ENCODE measurements around the gene SCN3B. TPM values are rescaled to one million over a fixed set of nuclear protein-coding genes. Genes with fewer than 3 reads are reported as not detected.

The SCN3B gene
- total and polyA plus RNA-seq, 2 of the 13 experiments (the other 11 are each of a cell fraction or from before 2014, with no cell fraction given): 0.07 to 0.11 TPM

GRCh38 chr11:123587559-123587958, 66.9 kb downstream of the SCN3B start (continued):
- TF ChIP-seq, protein P1, sequence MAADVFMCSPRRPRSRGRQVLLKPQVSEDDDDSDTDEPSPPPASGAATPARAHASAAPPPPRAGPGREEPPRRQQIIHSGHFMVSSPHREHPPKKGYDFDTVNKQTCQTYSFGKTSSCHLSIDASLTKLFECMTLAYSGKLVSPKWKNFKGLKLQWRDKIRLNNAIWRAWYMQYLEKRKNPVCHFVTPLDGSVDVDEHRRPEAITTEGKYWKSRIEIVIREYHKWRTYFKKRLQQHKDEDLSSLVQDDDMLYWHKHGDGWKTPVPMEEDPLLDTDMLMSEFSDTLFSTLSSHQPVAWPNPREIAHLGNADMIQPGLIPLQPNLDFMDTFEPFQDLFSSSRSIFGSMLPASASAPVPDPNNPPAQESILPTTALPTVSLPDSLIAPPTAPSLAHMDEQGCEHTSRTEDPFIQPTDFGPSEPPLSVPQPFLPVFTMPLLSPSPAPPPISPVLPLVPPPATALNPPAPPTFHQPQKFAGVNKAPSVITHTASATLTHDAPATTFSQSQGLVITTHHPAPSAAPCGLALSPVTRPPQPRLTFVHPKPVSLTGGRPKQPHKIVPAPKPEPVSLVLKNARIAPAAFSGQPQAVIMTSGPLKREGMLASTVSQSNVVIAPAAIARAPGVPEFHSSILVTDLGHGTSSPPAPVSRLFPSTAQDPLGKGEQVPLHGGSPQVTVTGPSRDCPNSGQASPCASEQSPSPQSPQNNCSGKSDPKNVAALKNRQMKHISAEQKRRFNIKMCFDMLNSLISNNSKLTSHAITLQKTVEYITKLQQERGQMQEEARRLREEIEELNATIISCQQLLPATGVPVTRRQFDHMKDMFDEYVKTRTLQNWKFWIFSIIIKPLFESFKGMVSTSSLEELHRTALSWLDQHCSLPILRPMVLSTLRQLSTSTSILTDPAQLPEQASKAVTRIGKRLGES (CRISPR knock-in tag; IDR thresholded peaks at IDR 0.05; ENCODE audit: borderline replicate concordance): no peak
- TF ChIP-seq LRRFIP1 (CRISPR knock-in tag; conservative IDR thresholded peaks at IDR 0.05): no peak

DNA sequence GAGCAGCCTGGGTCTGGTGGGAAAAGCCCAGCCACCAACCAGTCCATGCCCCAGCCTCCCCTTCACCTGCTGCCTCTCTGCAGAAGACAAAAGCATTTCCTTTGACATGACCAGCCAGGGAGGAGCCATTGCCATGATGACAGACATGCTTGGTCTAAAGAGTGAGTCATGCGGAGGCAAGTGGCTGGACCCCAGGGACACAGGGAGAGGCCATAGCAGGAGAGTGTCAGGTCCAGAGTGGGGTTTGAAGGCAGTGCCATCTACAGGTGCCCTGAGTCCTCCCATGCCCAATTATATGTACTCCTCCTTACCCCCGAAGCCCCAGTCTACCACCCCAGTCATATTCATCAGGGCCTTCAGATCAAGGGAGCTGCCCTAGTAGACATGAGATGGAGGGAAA, 67.4 kb downstream of the SCN3B start:
- Histone ChIP-seq H4K20me1 (ENCODE audit: insufficient read depth, low read length) (no peaks in the 10 kb centered on the region), H3K4me3 (replicated peaks in 1 of 3; ENCODE audit: insufficient read depth in 1 of 3, low read depth in 2 of 3, low read length in 3 of 3) (no peak overlapping the region), H3K79me2 (ENCODE audit: insufficient read depth, low read length) (no peaks in the 10 kb centered on the region), H3K36me3 (replicated peaks in 1 of 2; ENCODE audit: control insufficient read depth in 1 of 2, insufficient read depth in 2 of 2, low read length in 2 of 2) (no peaks in the 10 kb centered on the region), H2AFZ (ENCODE audit: low read length) (no peak overlapping the region), H3K9me3 (ENCODE audit: low read length) (no peaks in the 10 kb centered on the region), H3K4me1 (ENCODE audit: insufficient read depth, low read length) (peaks cover 28% of the 10 kb centered on the region), H3K27me3 (ENCODE audit: control insufficient read depth in 1 of 2, insufficient read depth in 2 of 2, low read length in 2 of 2) (no peaks in the 10 kb centered on the region), H3K4me2 (ENCODE audit: low read depth, low read length) (no peak overlapping the region), H3K9ac (ENCODE audit: insufficient read depth, low read depth, low read length) (no peak overlapping the region), H3K27ac (ENCODE audit: extremely low read length, insufficient read depth, low read length) (no peak overlapping the region)
- intact Hi-C loops (cut with micrococcal nuclease; ENCODE audit: unreplicated experiment) (loop anchor here (10.0 kb wide), 1 partner anchor 58 kb away; no protein-coding TSS in a partner anchor), in situ Hi-C loops (cut with HindIII; ENCODE audit: extremely low pct_ligation_motif_present, low pct_unique_long_range_greater_than_20kb) (loop anchor here (5.0 kb wide), 1 partner anchor 120 kb away; no protein-coding TSS in a partner anchor)
- FAIRE-seq (no peak), ATAC-seq (peak; percentile 20; the same call in 2 of the 3 replicates), DNase-seq (ENCODE audit: low spot score) (peak; percentile 14)
- CTCF ChIA-PET (ENCODE audit: low intra/inter-chr PET ratio, low total read pairs): no interaction called here
- TF ChIP-seq FOXC1 (CRISPR knock-in tag; IDR thresholded peaks at IDR 0.05; ENCODE audit: borderline replicate concordance): no peak
- peak; percentile 59 for TF ChIP-seq FOSL2 (CRISPR knock-in tag; IDR thresholded peaks at IDR 0.05)
- POLR2A ChIA-PET: no interaction called here
- BruUV-seq (replicated peaks): no TSS peak
- no CpG with 5 or more reads among the region's 2 CpGs for WGBS (ENCODE audit: low lambda C conversion rate)
